Smooth muscle cell (in vitro differentiated cells): ENCODE data around the gene SERPINB13. TPM values are rescaled to one million over a fixed set of nuclear protein-coding genes. Genes with fewer than 3 reads are reported as not detected.
"Not testable (repeated sequence)": the region's sequence is repeated elsewhere in the genome, so short reads cannot be mapped to it uniquely, and the experiment has no call there.

Experiments used
- DNase-seq: peaks from one replicate; lab custom pipeline; 2025; ENCODE audit not compliant: unreplicated experiment; lab: John Stamatoyannopoulos, UW
- H2AFZ ChIP-seq: fragments of 200-600 bp; sonication (generic); 2 replicates; pipeline ENCODE4 v1.6.0; 2016; ENCODE audit warnings: antibody characterized with exemption, low read depth, mild to moderate bottlenecking
- H3F3A ChIP-seq: fragments of 200-600 bp; sonication (generic); 2 replicates; pipeline ENCODE4 v1.6.0; 2017; ENCODE audit warnings: antibody characterized with exemption, low read depth
- H3K27ac ChIP-seq: fragments of 200-600 bp; sonication (generic); 2 replicates; pipeline ENCODE4 v1.5.1; 2016; ENCODE audit warnings: low read depth, mild to moderate bottlenecking
- H3K27me3 ChIP-seq: fragments of 200-600 bp; sonication (generic); 2 replicates; pipeline ENCODE4 v1.6.1; 2016; ENCODE audit warnings: low read depth, mild to moderate bottlenecking
- H3K36me3 ChIP-seq: fragments of 200-600 bp; sonication (generic); 2 replicates; pipeline ENCODE4 v1.5.1; 2016; ENCODE audit warnings: low read depth
- H3K4me1 ChIP-seq: fragments of 200-600 bp; sonication (generic); 2 replicates; pipeline ENCODE4 v1.5.1; 2016; ENCODE audit warnings: low read depth
- H3K4me2 ChIP-seq: fragments of 200-600 bp; sonication (generic); 2 replicates; pipeline ENCODE4 v1.6.0; 2016; ENCODE audit warnings: mild to moderate bottlenecking
- H3K4me3 ChIP-seq: fragments of 200-600 bp; sonication (generic); 2 replicates; pipeline ENCODE4 v1.5.1; 2016; ENCODE audit warnings: mild to moderate bottlenecking
- H3K79me2 ChIP-seq: fragments of 200-600 bp; sonication (generic); 2 replicates; pipeline ENCODE4 v1.6.0; 2016; ENCODE audit warnings: low read depth, mild to moderate bottlenecking
- H3K9ac ChIP-seq: fragments of 200-600 bp; sonication (generic); 2 replicates; pipeline ENCODE4 v1.6.0; 2016; ENCODE audit warnings: low read depth
- H3K9me3 ChIP-seq: fragments of 200-600 bp; sonication (generic); replicated peaks from 2 replicates; pipeline ENCODE4 v1.5.1; 2016; ENCODE audit warnings: low read depth
- H4K20me1 ChIP-seq: fragments of 200-600 bp; sonication (generic); 2 replicates; pipeline ENCODE4 v1.6.0; 2016; ENCODE audit warnings: low read depth
- CTCF ChIP-seq: fragments of 200-600 bp; sonication (generic); IDR thresholded peaks from 2 replicates; pipeline ENCODE4 v1.5.1; 2017; ENCODE audit warnings: borderline replicate concordance, mild to moderate bottlenecking, antibody characterized with exemption; ENCODE audit not compliant: insufficient read depth, poor library complexity, severe bottlenecking
- WGBS: methylation state at CpG from one replicate; pipeline ENCODE4 v1.1.7; 2016; ENCODE audit warnings: low lambda C conversion rate; 5-methylcytosine and 5-hydroxymethylcytosine counted together
- polyA plus RNA-seq: library from polyadenylated mRNA; unstranded; fragments of >200 nt; fragmentation: Nextera tagmentation; extraction: Ambion mirVana; gene quantifications from 2 replicates; pipeline ENCODE4 v1.2.1, GENCODE V29; 2016
- total RNA-seq: library from RNA; depleted of rRNA; stranded (reverse); fragments of >200 nt; gene quantifications from 2 replicates; pipeline ENCODE4 v1.2.3, GENCODE V29; 2014

Gene SERPINB13
- total and polyA plus RNA-seq, 2 experiments from 2014 or later = 12.5 to 103 TPM

GRCh38 chr18:63637703-63638102 lies 50.6 kb downstream of the SERPINB13 start:
- no peaks in the 10 kb centered on the region for H3K79me2 ChIP-seq

GRCh38 chr18:63641157-63641680 lies 54.1 kb downstream of the SERPINB13 start:
- not testable (repeated sequence) for H3K4me1 ChIP-seq, H3K79me2 ChIP-seq, H3K4me3 ChIP-seq, H3K4me2 ChIP-seq, H3F3A ChIP-seq, H3K36me3 ChIP-seq, H4K20me1 ChIP-seq, H2AFZ ChIP-seq, H3K9ac ChIP-seq, H3K27ac ChIP-seq, H3K27me3 ChIP-seq, H3K9me3 ChIP-seq, DNase-seq
- WGBS = 58% methylated on average over 4 of the region's 4 CpGs

More at GRCh38 chr18:63637703-63638102, 50.6 kb downstream of the SERPINB13 start:
- Histone ChIP-seq H3K27me3 (no peaks in the 10 kb centered on the region), H3K27ac (no peak overlapping the region), H3K4me2 (no peak overlapping the region), H3K9me3 (peaks cover 3% of the 10 kb centered on the region), H3F3A (no peaks in the 10 kb centered on the region), H3K36me3 (no peaks in the 10 kb centered on the region), H3K4me3 (no peak overlapping the region), H2AFZ (no peak overlapping the region), H3K9ac (no peak overlapping the region), H4K20me1 (no peaks in the 10 kb centered on the region), H3K4me1 (no peaks in the 10 kb centered on the region)
- no peak for DNase-seq
- no peak for TF ChIP-seq CTCF
- 87% methylated on average over 6 of the region's 6 CpGs for WGBS

- H3F3A ChIP-seq, H3K79me2 ChIP-seq, H4K20me1 ChIP-seq, H3K27me3 ChIP-seq, H3K9ac ChIP-seq, H3K27ac ChIP-seq, H2AFZ ChIP-seq, H3K36me3 ChIP-seq, H3K9me3 ChIP-seq, H3K4me1 ChIP-seq, H3K4me3 ChIP-seq, DNase-seq, H3K4me2 ChIP-seq: not testable (repeated sequence)
- 91% methylated on average over 4 of the region's 4 CpGs for WGBS
These were observed 55.7 kb downstream of the SERPINB13 start for GRCh38 chr18:63642668-63643356.

GRCh38 chr18:63644142-63644541 lies 57.0 kb downstream of the SERPINB13 start, which contains the start of gene SERPINB4:
Gene SERPINB4, minus strand, starts transcription at chr18:63644256. Its CDS starts 679 bp downstream, at chr18:63643577.
- not testable (repeated sequence) for H3K27ac ChIP-seq, H3K27me3 ChIP-seq, DNase-seq, H4K20me1 ChIP-seq, H3K4me3 ChIP-seq, H2AFZ ChIP-seq, H3K4me1 ChIP-seq, H3K36me3 ChIP-seq, H3K4me2 ChIP-seq, H3K9me3 ChIP-seq, H3K9ac ChIP-seq, H3K79me2 ChIP-seq, H3F3A ChIP-seq
- WGBS = 94% methylated on average over 1 of the region's 2 CpGs

GRCh38 chr18:63644694-63645093 lies 57.6 kb downstream of the SERPINB13 start:
- not testable (repeated sequence) for H3K4me2 ChIP-seq, H3K27ac ChIP-seq, H3K9me3 ChIP-seq, H3K27me3 ChIP-seq, H3K9ac ChIP-seq, H2AFZ ChIP-seq, H4K20me1 ChIP-seq, H3K36me3 ChIP-seq, H3F3A ChIP-seq, H3K79me2 ChIP-seq, H3K4me3 ChIP-seq, DNase-seq, H3K4me1 ChIP-seq
- 95% methylated on average over 1 of the region's 1 CpG for WGBS
